Activated CD4-positive, alpha-beta T cell treated with anti-CD3 and anti-CD28 coated beads, Interleukin-2, amount 50 U/mL, for 16 hours (primary cell): ENCODE results near the gene CNTN4.
A peak's percentile ranks its signal among the peaks of the same experiment; 100 is the strongest.
"Not testable (repeated sequence)": the region's sequence is repeated elsewhere in the genome, so short reads cannot be mapped to it uniquely, and the experiment has no call there.

Source experiments
- DNase-seq: peaks from one replicate; pipeline ENCODE4 v3.0.0-alpha.2; 2020

The CNTN4 gene

GRCh38 chr3:2873986-2874385 lies 775.3 kb downstream of the CNTN4 start:
- no peak for DNase-seq

DNA sequence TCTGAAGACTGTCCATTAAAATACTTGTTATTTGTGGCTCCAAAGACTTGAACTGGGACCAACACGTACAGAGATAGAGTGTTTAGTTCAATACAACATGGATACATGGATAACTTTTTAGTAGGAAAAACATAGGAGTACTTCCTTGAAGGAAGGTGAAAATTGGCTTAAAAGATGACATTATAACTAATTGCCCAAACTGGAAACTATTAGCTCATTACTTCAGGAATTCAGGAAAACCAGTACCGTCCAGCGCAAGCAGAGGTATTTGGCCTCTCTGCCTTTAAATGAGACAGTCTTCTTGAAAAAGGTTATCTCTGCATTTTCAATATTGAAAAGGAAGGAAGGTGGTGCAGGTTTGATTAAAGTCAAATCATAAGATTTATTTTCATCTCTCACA lies 777.0 kb downstream of the CNTN4 start:
- no peak for DNase-seq

DNA sequence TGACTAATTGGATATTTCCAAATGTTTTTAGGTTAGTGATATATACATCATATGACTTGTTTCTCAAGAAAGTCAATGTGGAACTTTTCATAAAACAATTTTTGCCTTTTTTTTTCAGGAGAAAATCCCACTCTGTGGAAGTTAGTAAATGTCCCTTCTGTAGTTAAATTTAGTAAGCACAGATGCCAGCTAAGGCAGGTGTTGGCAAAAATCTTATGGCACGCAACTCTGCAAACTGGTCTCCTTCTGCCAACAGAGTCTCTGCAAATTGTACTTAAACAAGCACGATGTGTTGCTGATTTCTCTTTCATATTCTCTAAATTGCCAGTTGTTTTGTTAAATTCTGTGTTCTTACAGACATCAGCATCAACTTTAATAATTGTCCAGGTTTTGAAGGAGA lies 777.7 kb downstream of the CNTN4 start:
- no peak for DNase-seq

- no peak for DNase-seq
Observed at GRCh38 chr3:2879023-2879422, 780.4 kb downstream of the CNTN4 start.

GRCh38 chr3:2879587-2879986 lies 780.9 kb downstream of the CNTN4 start:
- no peak for DNase-seq

- DNase-seq = no peak
Observed at GRCh38 chr3:2880218-2880756, 781.6 kb downstream of the CNTN4 start.

GRCh38 chr3:2883283-2883682 lies 784.6 kb downstream of the CNTN4 start:
- no peak for DNase-seq

GRCh38 chr3:2888592-2888991 lies 789.9 kb downstream of the CNTN4 start:
- no peak for DNase-seq

DNA sequence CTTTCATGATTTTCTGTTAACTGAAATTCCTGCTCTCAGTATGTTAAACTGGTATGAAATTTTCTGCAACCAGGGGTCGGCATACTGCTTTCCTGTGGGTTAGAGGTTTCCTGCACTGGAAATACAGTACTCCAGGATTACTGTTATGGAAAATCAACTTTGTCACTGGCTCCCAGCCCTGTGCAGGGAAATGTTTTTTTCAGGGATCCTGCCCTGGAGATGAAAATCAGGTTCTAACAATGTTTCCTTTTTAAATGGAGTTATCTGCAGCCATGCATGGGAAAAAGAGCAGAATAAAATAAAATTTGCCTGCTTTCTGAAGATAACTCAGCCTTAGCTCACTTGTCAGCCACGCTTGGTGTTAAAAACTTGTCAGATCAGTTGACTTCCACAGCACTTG lies 791.1 kb downstream of the CNTN4 start:
- DNase-seq = no peak

GRCh38 chr3:2896308-2896939 lies 797.8 kb downstream of the CNTN4 start:
- no peak for DNase-seq

GRCh38 chr3:2897821-2898220 lies 799.2 kb downstream of the CNTN4 start:
- DNase-seq = no peak

- DNase-seq = no peak
Observed at GRCh38 chr3:2898591-2899353, 800.1 kb downstream of the CNTN4 start.

- no peak for DNase-seq
Observed at GRCh38 chr3:2904054-2904453, 805.4 kb downstream of the CNTN4 start.

DNA sequence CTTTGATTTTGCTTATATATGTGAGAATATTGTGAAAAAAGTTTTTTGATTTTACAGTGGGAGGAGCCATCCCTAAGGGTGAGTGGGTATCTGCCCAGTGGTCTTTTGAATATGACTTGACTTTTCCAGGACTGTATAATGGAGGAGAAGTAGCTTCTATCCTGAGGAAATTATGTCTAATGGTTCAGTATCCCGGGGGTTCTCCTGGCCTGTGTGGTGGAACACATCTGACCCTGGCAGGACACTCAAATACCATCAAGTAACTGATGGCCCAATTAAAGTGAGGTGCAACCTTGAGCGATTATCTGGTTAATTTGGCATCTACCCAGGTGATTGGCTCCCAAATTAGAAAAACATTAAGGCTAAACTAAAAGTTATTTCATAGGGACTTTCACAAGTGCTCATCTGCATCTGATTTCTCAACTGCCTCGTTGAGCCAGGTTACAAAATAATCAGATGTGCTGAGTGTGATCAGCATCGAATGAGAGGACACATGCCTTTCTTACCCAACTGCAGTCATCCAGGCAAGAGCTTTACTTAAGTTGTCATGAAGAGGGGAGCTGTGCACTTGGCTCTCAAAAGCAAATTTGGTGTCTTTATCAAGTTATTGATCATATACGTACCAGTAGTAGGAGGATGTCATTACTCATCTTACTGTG lies 810.2 kb downstream of the CNTN4 start:
- no peak for DNase-seq

- DNase-seq = no peak
Observed at GRCh38 chr3:2910997-2911396, 812.3 kb downstream of the CNTN4 start.

DNA sequence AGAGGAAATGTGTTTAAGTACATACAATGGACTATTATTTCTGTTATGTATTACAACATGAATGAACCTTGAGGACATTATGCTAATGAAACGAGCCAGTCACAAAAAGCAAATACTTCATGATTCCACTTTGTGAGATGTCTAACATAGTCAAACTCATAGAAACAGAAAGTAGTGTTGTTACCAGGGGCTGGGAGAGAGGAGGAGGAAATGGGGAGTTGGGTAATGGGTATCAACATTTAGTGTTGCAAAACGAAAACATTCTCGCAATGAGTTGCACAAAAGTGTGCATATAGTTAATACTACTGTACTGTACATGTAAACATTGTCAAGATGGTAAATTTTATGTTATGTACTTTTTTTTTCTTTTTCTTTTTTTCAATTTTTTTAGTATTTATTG lies 817.2 kb downstream of the CNTN4 start:
- DNase-seq = no peak

DNA sequence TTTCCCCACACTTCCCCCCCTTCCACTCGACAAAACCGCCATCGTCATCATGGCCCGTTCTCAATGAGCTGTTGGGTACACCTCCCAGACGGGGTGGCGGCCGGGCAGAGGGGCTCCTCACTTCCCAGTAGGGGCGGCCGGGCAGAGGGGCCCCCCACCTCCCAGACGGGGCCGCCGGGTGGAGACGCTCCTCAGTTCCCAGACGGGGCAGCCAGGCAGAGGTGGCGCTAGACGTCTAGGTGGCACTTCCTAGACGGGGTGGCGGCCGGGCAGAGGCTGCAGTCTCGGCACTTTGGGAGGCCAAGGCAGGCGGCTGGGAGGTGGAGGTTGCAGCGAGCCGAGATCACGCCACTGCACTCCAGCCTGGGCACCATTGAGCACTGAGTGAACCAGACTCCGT lies 818.0 kb downstream of the CNTN4 start:
- not testable (repeated sequence) for DNase-seq

DNA sequence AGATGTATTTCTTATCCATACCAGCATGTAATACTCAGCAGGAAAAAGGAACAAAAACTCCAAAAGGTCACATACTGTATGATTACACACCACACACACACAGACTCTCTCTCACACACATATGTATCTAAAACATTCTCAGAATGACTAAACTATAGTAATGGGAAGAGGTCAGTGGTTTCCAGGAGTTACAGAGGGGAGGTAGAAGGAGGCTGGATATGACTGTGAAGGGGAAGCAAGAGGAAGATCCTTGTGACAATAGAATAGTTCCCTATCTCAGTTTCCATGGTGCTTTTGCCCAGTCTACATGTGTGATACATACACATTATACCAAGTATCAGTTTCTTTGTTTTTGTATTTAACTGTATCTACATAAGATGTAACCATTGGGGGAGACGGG lies 821.4 kb downstream of the CNTN4 start:
- DNase-seq = peak; percentile 5

DNA sequence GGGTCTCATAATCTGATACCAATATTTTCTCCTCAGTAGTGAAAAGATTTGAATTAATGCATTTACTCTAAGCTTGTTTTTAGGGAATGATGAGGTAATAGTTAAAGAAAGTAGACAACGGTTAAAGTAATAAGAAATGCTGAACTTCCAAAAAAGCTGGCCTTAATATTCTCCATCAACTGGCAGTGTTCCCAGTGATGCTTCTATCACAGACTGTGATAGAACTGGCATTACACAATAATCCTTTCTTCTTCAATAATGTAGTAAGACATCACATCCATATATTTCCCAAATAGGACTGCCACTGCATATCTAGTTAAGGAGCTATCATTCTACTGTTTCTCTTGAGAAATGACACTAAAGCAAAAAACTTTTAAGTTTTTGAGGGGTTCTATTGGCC lies 822.8 kb downstream of the CNTN4 start:
- no peak for DNase-seq

- no peak for DNase-seq
Observed at GRCh38 chr3:2921903-2922302, 823.2 kb downstream of the CNTN4 start.

DNA sequence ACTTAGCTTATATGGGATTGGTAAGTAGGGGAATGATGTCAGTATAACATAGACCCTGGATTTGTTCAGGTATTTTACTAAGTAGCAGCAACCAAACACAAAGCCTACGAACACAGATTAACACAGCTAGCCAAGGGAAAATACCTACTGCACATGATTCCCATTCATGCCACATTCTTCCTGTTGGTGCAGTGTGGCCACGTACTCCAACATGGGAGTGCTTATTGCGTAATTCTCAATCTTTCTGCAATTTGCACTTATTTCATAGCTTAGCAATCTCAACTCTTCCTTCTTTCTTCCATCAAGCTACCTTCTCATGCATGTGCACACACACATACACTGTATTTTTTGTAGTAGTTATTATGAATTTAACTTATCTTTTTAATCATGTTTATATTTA lies 824.7 kb downstream of the CNTN4 start:
- DNase-seq = no peak

DNA sequence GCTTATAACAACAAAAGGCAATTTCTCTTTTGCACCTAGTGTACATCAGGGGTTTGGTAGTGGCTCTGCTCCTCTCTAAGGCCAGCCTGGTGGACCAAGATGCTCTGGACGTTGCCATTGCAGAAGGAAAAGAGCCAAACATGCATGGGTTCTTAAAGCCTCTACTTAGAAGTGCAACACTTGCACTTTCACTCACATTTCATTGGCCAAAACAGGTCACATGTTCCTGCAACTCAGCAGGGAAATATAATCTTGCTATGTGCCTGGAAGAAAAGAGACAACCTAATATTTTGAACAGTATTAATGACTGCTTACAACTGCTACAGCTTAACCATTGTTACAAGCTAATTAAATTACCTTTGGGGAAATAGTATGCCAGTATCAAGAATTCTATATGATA lies 828.6 kb downstream of the CNTN4 start:
- no peak for DNase-seq

DNA sequence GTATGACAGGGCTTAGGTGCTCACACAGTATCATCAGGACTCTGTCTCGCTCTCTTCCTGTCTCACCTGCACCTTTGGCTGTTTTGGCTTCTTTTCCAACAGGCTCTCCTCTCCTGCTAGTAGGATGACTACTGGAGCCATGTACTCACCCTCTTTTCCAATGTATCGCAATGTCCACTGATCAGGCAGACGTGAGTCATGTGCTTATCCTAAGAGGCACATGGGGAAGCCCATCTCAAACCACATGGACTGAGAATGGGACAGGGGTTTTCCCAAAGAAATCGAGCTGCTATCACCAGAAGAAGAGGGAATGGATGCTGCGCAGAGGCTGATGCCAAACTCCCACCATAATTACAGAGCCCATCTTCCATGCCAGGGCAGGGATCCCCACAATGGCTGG lies 830.9 kb downstream of the CNTN4 start:
- no peak for DNase-seq

DNA sequence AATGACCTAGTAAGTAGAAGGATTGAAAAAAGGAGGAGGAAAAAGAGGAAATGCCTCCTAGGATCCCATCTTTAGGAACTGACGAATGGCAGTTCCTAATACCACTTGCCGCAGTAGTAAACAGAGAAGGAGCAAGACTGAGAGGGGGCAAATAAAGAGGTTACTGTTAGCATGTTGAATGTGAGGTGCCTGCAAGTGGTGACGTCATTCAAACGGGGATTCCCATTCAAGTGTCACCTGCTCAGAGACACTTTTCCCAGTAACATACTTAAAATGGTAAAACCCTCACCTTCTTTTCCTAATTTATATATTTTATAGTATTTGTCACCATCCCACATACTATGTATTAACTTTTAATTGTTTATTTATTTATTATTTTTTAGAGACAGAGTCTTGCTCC lies 832.6 kb downstream of the CNTN4 start:
- DNase-seq = no peak
